HG03565 (cell line): ENCODE data around the gene HSPG2.
"Not testable (repeated sequence)": the region's sequence is repeated elsewhere in the genome, so short reads cannot be mapped to it uniquely, and the experiment has no call there.

ENCODE experiments used
- ATAC-seq: cut with Tn5 transposase; IDR thresholded peaks from one replicate; pipeline ENCODE4 v1.9.1; 2021; ENCODE audit warnings: mild to moderate bottlenecking, moderate library complexity; ENCODE audit not compliant: unreplicated experiment

The HSPG2 gene

DNA sequence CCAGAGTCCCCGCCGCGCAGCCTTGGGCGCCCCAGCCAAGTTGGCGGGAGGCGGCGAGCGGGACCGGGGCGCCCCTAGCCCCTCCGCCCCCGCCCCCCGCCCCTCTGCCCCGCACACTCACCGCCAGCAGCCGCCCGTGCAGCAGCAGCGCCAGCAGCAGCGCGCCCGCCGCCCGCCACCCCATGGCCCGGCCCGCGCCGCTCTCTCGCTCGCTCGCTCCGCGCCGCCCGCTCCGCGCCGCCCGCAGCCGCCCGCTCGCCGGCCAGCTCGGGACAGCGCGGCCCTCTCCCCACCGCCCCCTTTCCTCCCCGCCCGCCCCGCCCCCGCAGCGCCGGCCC is at the start of gene HSPG2:
Gene HSPG2 (minus strand): TSS at position 277 of the 338 bp plus-strand sequence. CDS start 93 bp downstream, at position 184.
- no peak for ATAC-seq

DNA sequence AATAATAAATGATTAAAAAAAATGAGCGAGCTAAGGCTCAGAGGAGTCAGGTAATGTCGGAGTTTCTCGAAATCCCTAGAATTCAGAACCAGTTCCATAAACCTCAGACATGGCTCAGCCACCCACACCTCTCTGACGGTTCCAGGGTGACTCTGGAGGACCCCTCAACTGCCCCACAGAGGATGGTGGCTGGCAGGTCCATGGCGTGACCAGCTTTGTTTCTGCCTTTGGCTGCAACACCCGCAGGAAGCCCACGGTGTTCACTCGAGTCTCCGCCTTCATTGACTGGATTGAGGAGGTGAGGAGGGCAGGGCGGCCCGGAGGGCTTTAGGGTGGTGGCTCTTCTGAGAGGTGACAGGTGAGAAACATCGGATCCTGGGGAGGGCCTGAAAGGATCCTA is 49.3 kb upstream of the HSPG2 start:
- not testable (repeated sequence) for ATAC-seq

GRCh38 chr1:21985893-21986292 is 48.8 kb upstream of the HSPG2 start:
- not testable (repeated sequence) for ATAC-seq

- ATAC-seq = not testable (repeated sequence)
Measured at GRCh38 chr1:21983539-21983938, 46.4 kb upstream of the HSPG2 start.

- not testable (repeated sequence) for ATAC-seq
Measured at GRCh38 chr1:21982122-21982521, 45.0 kb upstream of the HSPG2 start.

DNA sequence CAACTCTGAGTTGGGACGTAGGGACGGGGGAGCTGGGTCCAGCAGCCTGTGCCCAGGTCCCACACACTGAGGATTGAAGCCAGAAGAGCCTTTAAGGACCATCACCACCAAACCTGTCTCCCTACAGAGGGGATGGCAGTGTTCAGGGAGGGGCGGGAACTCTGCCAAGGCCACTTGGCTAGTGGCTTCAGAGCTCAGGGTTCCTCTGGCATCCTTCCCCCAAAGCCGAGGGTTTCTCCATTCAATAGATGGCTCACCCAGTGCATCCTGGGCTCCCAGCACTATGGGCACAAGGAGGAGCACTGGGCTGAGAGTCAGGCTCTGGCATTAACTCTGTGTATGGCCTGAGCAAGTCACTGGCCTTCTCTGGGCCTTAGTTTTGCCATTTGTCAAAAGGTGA is 44.1 kb upstream of the HSPG2 start:
- not testable (repeated sequence) for ATAC-seq

GRCh38 chr1:21980515-21981220 is 43.6 kb upstream of the HSPG2 start:
- ATAC-seq = not testable (repeated sequence)

- ATAC-seq = not testable (repeated sequence)
Measured at GRCh38 chr1:21978209-21978608, 41.1 kb upstream of the HSPG2 start.

DNA sequence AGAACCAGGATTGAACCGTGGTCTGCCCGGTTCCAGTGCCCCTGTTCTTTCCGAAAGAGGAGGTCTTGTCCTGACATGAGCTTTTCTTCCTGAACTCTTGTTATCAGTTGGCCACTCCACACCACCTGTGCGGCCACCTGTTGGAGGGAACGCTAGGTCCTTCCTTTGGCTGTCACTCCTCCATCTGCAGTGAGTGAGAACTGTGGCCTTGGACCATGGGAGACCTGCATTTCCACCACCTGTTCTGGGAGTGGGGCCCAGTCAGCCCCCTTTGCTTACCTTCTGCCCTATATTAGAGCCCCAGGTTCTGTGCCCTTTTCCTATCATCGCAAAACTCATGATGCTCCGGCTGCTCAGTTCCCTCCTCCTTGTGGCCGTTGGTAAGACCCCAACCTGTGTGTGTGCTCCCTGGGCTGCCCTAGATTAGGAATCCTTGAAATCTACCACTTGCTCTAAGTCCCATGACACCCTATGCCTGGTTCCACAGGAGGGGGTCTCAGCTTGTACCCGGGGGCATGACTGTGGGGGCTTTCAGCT is 39.7 kb upstream of the HSPG2 start, which contains the start of gene CELA3B:
Gene CELA3B (plus strand): TSS at position 320 of the 537 bp plus-strand sequence. CDS start 18 bp downstream, at position 338.
- ATAC-seq = not testable (repeated sequence)

- ATAC-seq = not testable (repeated sequence)
Measured at GRCh38 chr1:21975296-21975695, 38.2 kb upstream of the HSPG2 start.

GRCh38 chr1:21974699-21975098 is 37.6 kb upstream of the HSPG2 start:
- ATAC-seq = not testable (repeated sequence)

DNA sequence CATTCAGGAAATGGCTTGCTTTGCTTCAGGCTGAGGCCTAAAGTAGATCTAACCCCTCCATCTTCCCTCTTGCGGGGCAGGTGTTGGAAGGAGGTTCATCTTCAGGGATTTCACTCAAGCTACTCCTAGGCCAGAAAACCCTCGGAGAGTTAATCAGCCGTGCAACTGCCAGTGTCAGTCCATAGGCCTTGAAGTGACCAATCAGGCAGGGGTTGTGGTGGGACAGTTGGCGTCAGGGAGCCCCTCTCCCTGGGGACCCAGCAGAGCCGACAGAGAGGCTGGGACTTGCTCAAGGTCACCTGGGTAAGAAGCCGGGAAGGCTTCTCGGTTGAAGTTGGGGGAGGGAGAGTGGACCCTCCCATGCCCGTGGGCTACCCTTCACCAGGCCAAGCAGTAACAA is 36.8 kb upstream of the HSPG2 start:
- not testable (repeated sequence) for ATAC-seq

DNA sequence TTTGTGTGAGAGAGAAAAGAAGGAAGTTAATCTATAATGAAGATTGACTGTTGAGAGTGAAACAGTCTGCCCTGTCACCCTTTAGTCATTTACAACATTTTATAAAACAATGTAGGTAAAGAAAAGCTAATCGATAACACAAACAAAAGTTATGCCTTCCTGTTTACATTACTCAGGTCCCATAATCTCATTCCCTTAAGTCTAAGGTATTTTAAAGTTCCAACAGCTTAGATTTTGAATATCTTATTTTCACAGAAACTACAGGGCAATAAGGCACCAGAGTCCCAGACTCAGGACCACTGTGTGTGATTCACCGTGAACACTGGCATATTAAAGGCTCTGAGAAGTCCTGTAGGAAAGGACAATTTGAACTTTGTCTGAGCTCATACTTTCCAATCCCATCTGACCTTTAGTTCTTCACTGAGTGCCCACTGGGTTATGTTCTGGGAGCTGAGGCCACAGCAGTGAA is 35.9 kb upstream of the HSPG2 start:
- ATAC-seq = not testable (repeated sequence)

DNA sequence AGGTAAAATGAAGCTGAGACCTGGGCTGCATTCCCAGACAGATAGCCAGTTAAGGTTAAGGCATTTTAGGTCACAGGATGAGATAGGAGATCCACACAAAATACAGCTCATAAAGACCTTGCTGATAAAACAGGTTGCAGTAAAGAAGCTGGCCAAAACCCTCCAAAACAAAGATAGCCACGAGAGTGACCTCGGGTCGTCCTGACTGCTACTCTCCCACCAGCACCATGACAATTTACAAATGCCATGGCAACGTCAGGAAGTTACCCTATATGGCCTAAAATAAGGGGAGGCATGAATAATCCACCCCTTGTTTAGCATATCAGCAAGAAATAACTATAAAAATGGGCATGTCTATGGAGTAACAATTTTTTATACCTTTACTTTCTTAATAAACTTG is 33.4 kb upstream of the HSPG2 start:
- ATAC-seq = not testable (repeated sequence)

DNA sequence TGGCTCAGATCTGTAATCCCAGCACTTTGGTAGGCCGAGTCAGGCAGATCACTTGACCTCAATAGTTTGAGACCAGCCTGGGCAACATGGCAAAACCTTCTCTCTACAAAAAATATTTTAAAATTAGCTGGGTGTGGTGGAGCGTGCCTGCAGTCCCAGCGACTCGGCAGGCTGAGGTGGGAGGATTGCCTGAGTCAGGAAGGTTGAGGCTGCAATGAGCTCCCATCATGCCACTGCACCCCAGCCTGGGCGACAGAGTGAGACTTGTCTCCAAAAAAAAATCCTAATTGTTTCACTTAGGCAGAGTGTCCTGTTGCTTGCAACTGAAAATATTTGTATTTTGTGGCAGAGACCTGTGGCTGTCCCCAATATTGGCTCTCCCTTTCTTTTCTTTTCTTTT is 32.0 kb upstream of the HSPG2 start:
- ATAC-seq = not testable (repeated sequence)

GRCh38 chr1:21967216-21967615 is 30.1 kb upstream of the HSPG2 start:
- ATAC-seq = not testable (repeated sequence)

GRCh38 chr1:21966247-21967000 is 29.3 kb upstream of the HSPG2 start:
- no peak for ATAC-seq

DNA sequence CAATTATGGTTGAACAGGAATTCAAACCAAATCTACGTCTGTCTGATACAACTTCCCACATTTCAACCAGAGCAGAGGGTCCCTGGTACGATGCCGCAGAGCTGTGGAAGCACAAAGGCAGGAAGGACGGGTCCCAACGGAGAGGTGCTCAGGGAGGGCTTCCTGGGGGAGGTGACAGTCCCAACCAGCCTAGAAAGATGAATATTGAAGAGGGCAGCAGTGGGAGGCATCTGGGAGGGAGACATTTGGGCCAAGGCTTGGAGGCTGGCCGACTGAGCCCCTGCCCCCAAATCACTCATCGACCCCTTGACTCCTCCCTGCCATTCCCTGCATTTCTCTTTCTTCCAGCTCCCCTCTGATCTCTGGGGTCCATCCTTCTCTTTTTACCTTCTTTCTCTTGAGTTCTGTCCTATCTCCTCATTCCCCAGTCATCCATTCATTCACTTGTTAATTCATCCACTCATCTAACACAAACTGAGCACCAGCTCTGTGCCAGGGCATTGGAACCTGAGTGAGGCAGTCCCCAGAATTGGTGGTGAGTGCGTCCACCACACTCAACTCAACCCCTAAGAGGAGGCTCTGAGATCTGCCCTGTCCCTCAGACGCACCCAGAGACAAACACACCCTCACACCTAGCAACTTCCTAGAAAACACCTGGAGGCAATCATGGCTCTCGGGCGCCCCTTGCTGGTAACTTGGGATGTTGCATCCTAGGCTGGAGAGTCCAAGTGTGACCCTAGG is 26.5 kb upstream of the HSPG2 start:
- no peak for ATAC-seq

DNA sequence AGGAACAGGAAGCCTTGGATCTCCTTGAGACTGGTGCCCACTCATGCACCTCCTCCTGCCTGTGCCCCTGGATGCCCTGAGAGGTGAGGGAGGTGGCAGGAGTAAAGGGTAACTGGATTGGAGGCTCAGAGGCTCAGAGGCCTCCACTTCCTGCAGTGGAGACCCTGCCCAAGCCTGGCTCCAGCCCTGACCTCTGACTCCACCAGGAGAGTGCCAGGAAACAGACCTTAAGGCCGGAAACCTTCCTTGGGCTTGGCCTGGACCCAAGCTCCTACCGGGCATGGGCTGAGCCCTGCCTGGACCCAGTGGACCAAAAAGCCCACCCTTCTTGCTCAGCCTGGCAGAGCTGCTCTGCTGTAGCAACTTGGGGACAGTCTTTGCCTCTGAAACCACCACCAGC is 24.7 kb upstream of the HSPG2 start:
- no peak for ATAC-seq

GRCh38 chr1:21961337-21961736 is 24.2 kb upstream of the HSPG2 start:
- no peak for ATAC-seq
